IPS-15b (cell line): Measurements from ENCODE around the gene RIOK1.
A peak's percentile ranks its signal among the peaks of the same experiment; 100 is the strongest.
"Not testable (repeated sequence)": the region's sequence is repeated elsewhere in the genome, so short reads cannot be mapped to it uniquely, and the experiment has no call there.

Experiments
- H3K27me3 ChIP-seq: one replicate; pipeline ENCODE4 v1.6.1; 2013; ENCODE audit warnings: low read length; ENCODE audit not compliant: control insufficient read depth, insufficient read depth
- H3K36me3 ChIP-seq: one replicate; pipeline ENCODE4 v1.6.1; 2013; ENCODE audit warnings: low read length; ENCODE audit not compliant: control insufficient read depth, insufficient read depth
- H3K4me1 ChIP-seq: one replicate; pipeline ENCODE4 v1.6.1; 2013; ENCODE audit warnings: mild to moderate bottlenecking, low read length; ENCODE audit not compliant: control insufficient read depth, insufficient read depth
- H3K4me3 ChIP-seq: one replicate; pipeline ENCODE4 v1.5.1; 2013; ENCODE audit warnings: low read depth, low read length
- H3K9ac ChIP-seq: one replicate; pipeline ENCODE4 v1.6.1; 2013; ENCODE audit warnings: low read depth, mild to moderate bottlenecking, low read length
- H3K9me3 ChIP-seq: one replicate; pipeline ENCODE4 v1.6.1; 2013; ENCODE audit warnings: mild to moderate bottlenecking, low read length; ENCODE audit not compliant: control insufficient read depth, insufficient read depth

RIOK1 gene

DNA sequence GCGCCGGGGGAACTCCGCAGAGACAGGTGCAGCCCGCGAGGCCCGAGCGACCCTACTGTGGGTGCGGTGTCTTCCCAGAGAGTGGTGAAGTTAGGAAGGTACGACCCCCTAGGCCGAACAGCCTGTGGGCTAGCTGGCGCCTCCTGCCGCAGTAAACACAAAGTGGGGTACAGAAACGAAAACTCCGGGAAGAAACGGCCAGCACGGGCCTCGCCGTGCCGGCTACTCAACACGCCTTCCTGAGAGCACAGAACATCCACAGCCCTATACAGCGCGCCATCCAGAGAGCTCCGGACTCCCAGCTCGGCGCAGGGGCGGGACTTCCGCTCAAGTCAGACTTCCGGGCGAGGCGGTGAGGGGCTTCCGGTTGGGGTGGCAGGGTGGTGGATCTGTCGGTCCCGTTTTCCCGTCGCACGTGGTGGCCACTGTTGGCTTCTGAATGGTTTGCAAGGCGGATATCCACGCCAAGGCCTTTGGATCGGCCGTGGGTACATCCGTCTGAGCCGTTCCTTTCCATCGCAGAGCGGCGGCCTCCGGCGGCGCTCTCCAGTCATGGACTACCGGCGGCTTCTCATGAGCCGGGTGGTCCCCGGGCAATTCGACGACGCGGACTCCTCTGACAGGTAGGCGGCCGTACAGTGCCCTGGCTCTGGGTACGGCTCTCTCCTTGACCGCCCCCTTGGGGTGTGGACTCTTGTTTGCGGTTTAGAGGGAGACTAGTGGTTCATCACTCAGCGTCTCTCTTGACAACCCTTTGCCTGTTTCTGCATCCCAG lies at the start of gene RIOK1, which contains the start of gene CAGE1:
Gene RIOK1, plus strand, starts transcription at position 358 of the 775 bp plus-strand sequence. Its CDS starts 195 bp downstream, at position 553.
Gene CAGE1, minus strand, starts transcription at position 292 of the 775 bp plus-strand sequence. CDS start 2,569 bp downstream, outside the sequence.
- no peaks in the 10 kb centered on the region for H3K36me3 ChIP-seq
- peak within 1 kb of the TSS; percentile 86 for H3K9ac ChIP-seq
- H3K27me3 ChIP-seq = no peaks in the 10 kb centered on the region
- peaks cover 7% of the 10 kb centered on the region for H3K4me1 ChIP-seq
- H3K4me3 ChIP-seq = peak within 1 kb of the TSS; percentile 68
- no peaks in the 10 kb centered on the region for H3K9me3 ChIP-seq

DNA sequence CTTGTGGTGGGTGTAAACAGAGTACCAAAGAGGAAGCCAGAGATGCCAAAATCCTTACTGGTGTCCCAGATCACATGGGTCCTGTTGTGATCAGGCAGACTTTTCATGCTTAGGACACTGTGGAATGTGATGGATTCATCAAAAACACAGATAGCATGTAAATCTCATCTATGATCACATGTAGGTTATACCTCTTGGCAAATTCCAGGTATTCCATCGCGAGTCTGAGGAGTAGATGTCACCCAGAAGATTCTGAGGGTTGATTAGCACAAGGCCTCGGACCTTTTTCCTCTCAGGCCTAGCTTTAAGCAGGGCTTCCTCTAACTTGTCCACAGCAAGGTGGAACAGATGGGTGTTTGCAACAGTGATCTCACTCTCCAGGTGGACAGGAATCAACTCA lies 48.3 kb upstream of the RIOK1 start:
- Histone ChIP-seq H3K9ac (no peak overlapping the region), H3K27me3 (no peaks in the 10 kb centered on the region), H3K4me3 (no peak overlapping the region), H3K9me3 (no peaks in the 10 kb centered on the region), H3K36me3 (no peaks in the 10 kb centered on the region), H3K4me1 (no peaks in the 10 kb centered on the region)

DNA sequence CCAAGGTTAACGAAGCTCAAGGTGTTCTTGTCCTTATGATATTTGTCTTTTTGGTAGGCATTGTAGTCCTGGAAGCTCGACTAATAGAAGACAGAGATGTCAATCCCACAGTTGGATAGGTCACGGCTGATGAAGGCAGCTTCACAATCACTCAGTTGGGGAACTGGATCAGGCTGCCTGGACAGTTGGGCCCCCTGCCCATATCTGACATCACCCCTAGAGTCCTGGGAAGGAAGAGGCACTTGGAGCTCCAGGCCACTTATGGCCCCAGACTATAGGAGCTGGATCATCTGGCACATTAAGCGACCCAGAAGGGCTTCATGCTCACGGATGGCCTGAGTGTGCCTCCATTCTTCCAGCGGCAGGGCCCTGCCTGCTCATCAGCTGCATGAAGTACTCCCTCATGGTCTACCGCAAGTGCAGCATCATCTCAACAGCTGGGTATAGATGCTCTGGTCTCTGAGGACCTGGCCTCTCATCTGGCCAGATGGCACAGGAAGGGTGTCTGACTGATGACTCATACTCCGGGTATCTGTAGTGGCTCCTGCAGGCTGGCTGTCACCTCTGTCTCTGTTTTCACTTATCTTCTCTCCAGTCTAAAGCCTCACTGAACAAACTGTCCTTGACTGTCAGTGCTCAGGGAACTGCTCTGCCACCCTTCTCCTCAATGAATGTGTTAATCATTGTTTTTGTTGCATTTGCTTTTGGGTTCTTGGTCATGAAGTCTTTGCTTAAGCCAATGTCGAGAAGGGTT lies 47.4 kb upstream of the RIOK1 start:
- Histone ChIP-seq H3K4me3 (no peak overlapping the region), H3K9me3 (no peaks in the 10 kb centered on the region), H3K4me1 (no peaks in the 10 kb centered on the region), H3K9ac (no peak overlapping the region), H3K27me3 (no peaks in the 10 kb centered on the region), H3K36me3 (no peaks in the 10 kb centered on the region)

DNA sequence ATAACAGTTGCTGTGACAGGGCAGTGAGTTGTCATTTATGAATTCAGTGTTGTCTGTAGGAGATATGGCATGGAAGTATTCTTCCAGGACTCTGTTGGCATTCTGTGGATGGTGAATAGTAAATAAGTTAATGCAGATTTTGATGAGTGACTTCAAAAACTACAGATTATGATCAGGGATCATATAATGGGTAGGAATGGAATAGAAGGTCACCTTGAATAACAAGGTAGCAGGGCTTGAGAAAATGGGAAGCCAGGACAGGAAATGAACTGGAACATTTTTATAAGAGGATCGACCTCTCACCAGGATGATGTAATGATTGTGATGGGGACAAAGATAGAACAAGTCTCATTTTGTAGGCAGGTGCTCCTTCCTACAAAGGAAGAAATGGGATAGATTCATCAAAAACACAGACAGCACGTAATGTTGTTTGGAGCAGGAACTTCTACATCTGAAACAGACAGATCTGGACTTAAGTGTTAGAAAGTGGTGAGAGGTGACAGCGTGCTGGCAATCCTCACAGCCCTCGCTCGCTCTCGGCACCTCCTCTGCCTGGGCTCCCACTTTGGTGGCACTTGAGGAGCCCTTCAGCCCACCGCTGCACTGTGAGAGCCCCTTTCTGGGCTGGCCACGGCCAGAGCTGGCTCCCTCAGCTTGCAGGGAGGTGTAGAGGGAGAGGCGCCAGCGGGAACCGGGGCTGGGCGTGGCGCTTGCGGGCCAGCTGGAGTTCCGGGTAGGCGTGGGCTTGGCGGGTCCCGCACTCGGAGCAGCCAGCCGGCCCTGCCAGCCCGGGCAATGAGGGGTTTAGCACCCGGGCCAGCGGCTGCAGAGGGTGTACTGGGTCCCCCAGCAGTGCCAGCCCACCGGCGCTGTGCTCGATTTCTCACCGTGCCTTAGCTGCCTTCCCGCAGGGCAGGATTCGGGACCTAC lies 45.8 kb upstream of the RIOK1 start:
- Histone ChIP-seq H3K4me1 (peaks cover 9% of the 10 kb centered on the region), H3K9me3 (no peaks in the 10 kb centered on the region), H3K9ac (no peak overlapping the region), H3K36me3 (no peaks in the 10 kb centered on the region), H3K4me3 (no peak overlapping the region), H3K27me3 (no peaks in the 10 kb centered on the region)

DNA sequence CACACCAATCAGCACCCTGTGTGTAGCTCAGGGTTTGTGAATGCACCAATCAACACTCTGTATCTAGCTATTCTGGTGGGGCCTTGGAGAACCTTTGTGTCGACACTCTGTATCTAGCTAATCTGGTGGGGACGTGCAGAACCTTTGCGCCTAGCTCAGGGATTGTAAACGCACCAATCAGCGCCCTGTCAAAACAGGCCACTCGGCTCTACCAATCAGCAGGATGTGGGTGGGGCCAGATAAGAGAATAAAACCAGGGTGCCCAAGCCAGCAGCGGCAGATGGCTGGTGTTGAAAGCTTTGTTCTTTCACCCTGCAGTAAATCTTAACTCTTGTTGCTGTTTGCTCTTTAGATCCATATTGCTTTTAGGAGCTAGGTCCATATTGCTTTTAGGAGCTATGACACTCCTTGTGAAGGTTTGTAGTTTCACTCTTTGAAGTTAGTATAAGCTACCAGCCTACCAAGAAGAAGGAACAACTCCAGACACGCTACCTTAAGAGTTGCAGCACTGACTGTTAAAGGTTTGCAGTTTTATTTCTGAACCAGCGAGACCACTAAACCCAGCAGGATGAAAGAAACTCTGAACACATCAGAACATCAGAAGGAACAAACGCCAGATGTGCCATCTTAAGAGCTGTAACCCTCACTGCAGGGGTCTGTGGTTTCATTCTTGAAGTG lies 44.7 kb upstream of the RIOK1 start:
- H3K36me3 ChIP-seq, H3K9me3 ChIP-seq, H3K4me3 ChIP-seq, H3K9ac ChIP-seq, H3K27me3 ChIP-seq: not testable (repeated sequence)
- peaks cover 10% of the 10 kb centered on the region for H3K4me1 ChIP-seq

DNA sequence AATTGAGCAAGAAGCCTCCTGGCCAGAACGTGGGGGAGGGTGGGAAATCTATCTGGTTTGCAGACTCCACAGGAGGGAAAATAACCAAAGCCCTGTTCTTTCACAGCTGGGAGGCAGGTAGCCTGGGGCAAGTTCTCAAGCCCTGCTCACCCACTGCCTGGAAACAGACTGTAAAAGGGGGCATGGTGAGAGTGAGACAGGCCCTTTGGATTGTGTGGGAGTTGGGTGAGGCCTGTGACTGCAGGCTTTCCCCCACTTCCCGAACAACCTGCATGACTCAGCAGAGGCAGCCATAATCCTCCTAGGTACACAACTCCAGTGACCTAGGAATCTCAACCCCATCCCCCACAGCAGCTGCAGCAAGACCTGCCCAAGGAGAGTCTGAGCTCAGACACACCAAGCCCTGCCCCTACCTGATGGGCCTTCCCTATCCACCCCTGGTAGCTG lies 42.0 kb upstream of the RIOK1 start:
- H3K4me1 ChIP-seq = peaks cover 10% of the 10 kb centered on the region
- not testable (repeated sequence) for H3K27me3 ChIP-seq, H3K36me3 ChIP-seq, H3K9me3 ChIP-seq
- peak overlapping the region; percentile 22 for H3K4me3 ChIP-seq
- H3K9ac ChIP-seq = peak overlapping the region; percentile 70

DNA sequence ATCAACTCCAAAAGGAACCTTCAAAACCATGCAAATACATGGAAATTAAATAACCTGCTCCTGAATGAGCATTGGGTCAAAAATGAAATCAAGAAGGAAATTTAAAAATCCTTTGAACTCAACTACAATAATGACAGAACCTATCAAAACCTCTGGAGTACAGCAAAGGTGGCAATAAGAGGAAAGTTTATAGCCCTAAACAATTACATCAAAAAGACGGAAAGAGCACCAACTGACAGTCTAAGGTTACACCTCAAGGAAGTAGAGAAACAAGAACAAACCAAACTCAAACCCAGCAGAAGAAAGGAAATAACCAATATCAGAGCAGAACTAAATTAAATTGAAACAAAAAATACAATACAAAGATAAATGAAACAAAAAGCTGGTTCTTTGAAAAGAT lies 39.0 kb upstream of the RIOK1 start:
- H3K4me3 ChIP-seq, H3K36me3 ChIP-seq, H3K9ac ChIP-seq, H3K9me3 ChIP-seq, H3K27me3 ChIP-seq: not testable (repeated sequence)
- peaks cover 10% of the 10 kb centered on the region for H3K4me1 ChIP-seq

DNA sequence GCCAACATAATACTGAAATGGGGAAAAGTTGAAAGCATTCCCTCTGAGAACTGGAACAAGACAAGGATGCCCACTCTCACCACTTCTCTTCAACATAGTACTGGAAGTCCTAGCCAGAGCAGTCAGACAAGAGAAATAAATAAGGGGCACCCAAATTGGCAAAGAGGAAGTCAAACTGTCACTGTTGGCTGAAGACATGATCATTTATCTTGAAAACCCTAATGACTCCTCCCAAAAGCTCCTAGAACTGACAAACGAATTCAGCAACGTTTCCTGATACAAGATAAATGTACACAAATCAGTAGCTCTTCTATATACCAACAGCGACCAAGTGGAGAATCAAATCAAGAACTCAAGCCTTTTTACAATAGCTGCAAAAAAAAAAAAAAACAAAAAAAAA lies 37.7 kb upstream of the RIOK1 start:
- not testable (repeated sequence) for H3K4me3 ChIP-seq, H3K36me3 ChIP-seq, H3K27me3 ChIP-seq, H3K9ac ChIP-seq, H3K9me3 ChIP-seq
- peaks cover 10% of the 10 kb centered on the region for H3K4me1 ChIP-seq

DNA sequence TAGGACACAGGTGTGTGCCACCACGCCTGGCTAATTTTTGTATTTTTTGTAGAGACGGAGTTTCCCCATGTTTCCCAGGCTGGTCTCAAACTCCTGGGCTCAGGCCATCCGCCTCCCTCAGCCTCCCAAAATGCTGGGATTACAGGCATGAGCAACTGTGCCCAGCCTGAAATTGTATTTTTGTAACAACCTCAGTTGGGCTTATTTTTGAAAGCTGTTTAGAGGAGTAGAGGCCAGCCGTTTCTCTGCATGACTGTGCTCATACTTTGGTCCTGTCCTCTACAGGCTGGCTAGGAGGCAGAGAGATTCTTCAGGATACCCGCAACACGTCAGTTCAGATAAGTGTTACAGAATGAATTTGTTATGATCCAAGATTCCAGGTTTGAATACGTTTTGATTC lies 22.2 kb upstream of the RIOK1 start:
- H3K4me3 ChIP-seq = no peak overlapping the region
- no peaks in the 10 kb centered on the region for H3K36me3 ChIP-seq
- H3K9me3 ChIP-seq = no peaks in the 10 kb centered on the region
- H3K4me1 ChIP-seq = no peaks in the 10 kb centered on the region
- H3K9ac ChIP-seq = no peak overlapping the region
- no peaks in the 10 kb centered on the region for H3K27me3 ChIP-seq

DNA sequence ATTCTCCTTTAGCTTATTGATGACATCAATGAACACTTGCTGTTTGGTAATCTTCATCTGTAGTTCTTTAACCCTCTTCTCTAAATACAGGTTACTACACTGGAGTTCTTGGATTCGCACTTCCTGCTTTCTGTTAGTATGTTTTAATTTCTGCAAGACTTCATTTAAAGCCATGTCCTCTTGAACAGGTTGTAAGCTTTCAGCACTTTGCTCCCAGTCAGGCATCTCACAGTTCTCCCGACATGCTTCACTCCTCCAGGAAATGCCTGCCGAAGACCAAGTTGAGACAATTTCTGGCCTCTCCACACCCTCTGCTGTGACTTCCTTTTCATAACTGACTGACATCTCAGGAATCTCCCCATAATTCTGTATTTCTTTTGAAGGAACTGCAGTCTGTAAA lies 15.9 kb upstream of the RIOK1 start:
- no peaks in the 10 kb centered on the region for H3K27me3 ChIP-seq
- H3K9ac ChIP-seq = no peak overlapping the region
- no peaks in the 10 kb centered on the region for H3K9me3 ChIP-seq
- H3K4me1 ChIP-seq = no peaks in the 10 kb centered on the region
- no peak overlapping the region for H3K4me3 ChIP-seq
- no peaks in the 10 kb centered on the region for H3K36me3 ChIP-seq

DNA sequence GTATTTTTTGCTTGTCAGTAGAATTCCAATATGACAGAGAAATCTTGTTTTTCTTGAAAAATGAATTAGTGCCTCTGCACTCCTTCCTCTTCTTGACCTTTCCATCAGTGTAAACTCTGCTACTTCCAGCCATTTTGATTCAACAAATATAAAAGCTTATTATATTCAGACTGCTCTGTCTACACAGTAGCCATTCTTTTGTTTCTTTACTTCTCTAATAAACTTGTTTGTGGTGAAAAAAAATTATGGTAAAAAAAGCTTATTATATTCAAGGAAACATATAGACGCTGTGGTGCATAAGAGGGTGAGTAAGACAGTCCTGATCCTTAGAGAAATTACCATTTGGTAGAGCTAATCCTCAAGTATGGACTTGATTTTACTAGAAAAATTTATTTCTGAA lies 11.6 kb upstream of the RIOK1 start:
- Histone ChIP-seq H3K4me3 (no peak overlapping the region), H3K9me3 (no peaks in the 10 kb centered on the region), H3K27me3 (no peaks in the 10 kb centered on the region), H3K9ac (no peak overlapping the region), H3K36me3 (no peaks in the 10 kb centered on the region), H3K4me1 (no peaks in the 10 kb centered on the region)
